Ovary (tissue), 3 donors: ENCODE measurements around the gene RHOA.

ENCODE experiments used
- CTCF ChIP-seq, 3 donors: fragments of 450-650 bp in 2 of 3; fragments of 200-600 bp in 1 of 3; IDR thresholded peaks; one replicate each; pipeline versions ENCODE4 v1.5.1 to v1.8.0; 2016 to 2022; ENCODE audit warnings: antibody characterized with exemption in 3 of 3, mild to moderate bottlenecking in 1 of 3
- EP300 ChIP-seq: sonication (generic); formaldehyde crosslinking; IDR thresholded peaks from one replicate; pipeline ENCODE4 v1.6.1; 2017; ENCODE audit warnings: antibody characterized with exemption
- POLR2A ChIP-seq: fragments of 450-650 bp; IDR thresholded peaks from one replicate; pipeline ENCODE4 v1.6.1; 2017; ENCODE audit warnings: antibody characterized with exemption, mild to moderate bottlenecking, moderate library complexity
- donor health status: DM: no; HTN: no; CAD: no.

- TF ChIP-seq CTCF (IDR thresholded peaks at IDR 0.05) = no peak
- TF ChIP-seq EP300 = no peak
- TF ChIP-seq POLR2A = no peak
Observed at GRCh38 chr3:49410066-49410845, 1.5 kb downstream of the RHOA start.
